Breast epithelium (tissue), 4 donors: ENCODE data around the gene CSTF2T. TPM values are rescaled to one million over a fixed set of nuclear protein-coding genes. Genes with fewer than 3 reads are reported as not detected.
A peak's percentile ranks its signal among the peaks of the same experiment; 100 is the strongest.

Experiments
- DNase-seq, 2 donors: peaks; one replicate each; pipeline ENCODE4 v3.0.0-alpha.2; 2019; ENCODE audit warnings: low spot score in 2 of 2
- H3K27ac ChIP-seq, 2 donors: fragments of 200-600 bp; sonication (generic) in 1 of 2; one replicate each; pipeline ENCODE4 v1.5.1; 2016 to 2019; ENCODE audit warnings: mild to moderate bottlenecking in 1 of 2
- H3K27me3 ChIP-seq, 2 donors: fragments of 200-600 bp; sonication (generic) in 1 of 2; one replicate each; pipeline versions ENCODE4 v1.5.1 to v1.6.0; 2017 to 2019; ENCODE audit warnings: control low read depth in 1 of 2, mild to moderate bottlenecking in 1 of 2
- H3K36me3 ChIP-seq: fragments of 200-600 bp; one replicate; pipeline ENCODE4 v1.5.1; 2019
- H3K4me1 ChIP-seq, 2 donors: fragments of 200-600 bp; sonication (generic); one replicate each; pipeline ENCODE4 v1.5.1; 2016 to 2019; ENCODE audit warnings: control low read depth in 1 of 2
- H3K4me3 ChIP-seq, 3 donors: fragments of 200-600 bp; sonication (generic); 1 replicate in 2 of 3; 2 replicates in 1 of 3; pipeline ENCODE4 v1.5.1; 2016 to 2019; ENCODE audit warnings: mild to moderate bottlenecking in 3 of 3, moderate library complexity in 2 of 3
- H3K9me3 ChIP-seq, 2 donors: fragments of 200-600 bp; sonication (generic) in 1 of 2; one replicate each; pipeline ENCODE4 v1.5.1; 2016 to 2019; ENCODE audit warnings: control low read depth in 1 of 2
- POLR2A ChIP-seq: fragments of 450-650 bp; IDR thresholded peaks from one replicate; pipeline ENCODE4 v1.6.1; 2016; ENCODE audit warnings: antibody characterized with exemption, mild to moderate bottlenecking, moderate library complexity
- POLR2AphosphoS5 ChIP-seq, 3 donors: sonication (generic); formaldehyde crosslinking; IDR thresholded peaks; one replicate each; pipeline ENCODE4 v1.6.1; 2017; ENCODE audit warnings: antibody characterized with exemption in 3 of 3
- intact Hi-C: fragments of 100-400 bp; cut with DNase I; formaldehyde crosslinking; loops from one replicate; pipeline ENCODE4 v1.15.1; 2023; ENCODE audit warnings: low total_unique reads
- total RNA-seq, 3 donors: library from RNA; depleted of rRNA; stranded (reverse); fragments of >200 nt; gene quantifications; one replicate each; pipeline ENCODE4 v1.1.0, GENCODE V29; 2016
- TF ChIP-seq, protein P1 (sequence below), 3 donors: fragments of 450-650 bp; IDR thresholded peaks; one replicate each; pipeline ENCODE4 v1.5.1; 2016 to 2017; ENCODE audit warnings: antibody characterized with exemption in 3 of 3, mild to moderate bottlenecking in 3 of 3, moderate library complexity in 3 of 3

CSTF2T gene
- total RNA-seq, 3 donors from 2014 or later, result 22.8 to 24.6 (median 23.2) TPM

DNA sequence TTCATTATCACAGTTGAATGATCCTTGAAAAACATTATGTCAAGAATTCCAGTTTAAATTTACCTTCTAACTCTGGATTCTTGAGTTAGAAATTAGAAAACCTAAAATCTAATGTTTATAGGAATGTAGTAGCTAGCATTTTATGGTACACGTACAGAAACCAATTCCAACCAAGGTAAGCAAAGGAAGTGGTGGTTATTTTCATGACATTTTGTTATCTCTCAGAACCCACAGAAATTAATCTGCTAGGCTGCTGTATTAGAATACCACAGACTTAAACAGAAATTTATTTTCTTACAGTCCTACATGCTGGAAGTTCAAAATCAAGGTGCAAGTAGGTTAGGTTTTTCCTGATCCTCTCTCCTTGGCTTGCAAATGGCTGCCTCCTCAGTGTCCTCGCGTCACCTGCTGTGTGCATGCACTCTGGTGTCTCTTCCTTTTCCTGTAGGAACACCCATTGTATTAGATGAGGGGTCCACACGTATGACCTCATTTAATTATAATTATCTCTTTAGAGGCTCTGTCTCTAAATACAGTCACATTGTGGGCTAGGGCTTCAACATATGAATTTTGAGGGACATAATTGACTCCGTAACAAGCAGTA is 8.5 kb upstream of the CSTF2T start:
- Histone ChIP-seq H3K27me3 (no peaks in the 10 kb centered on the region), H3K4me1 (no peaks in the 10 kb centered on the region), H3K27ac (no peak overlapping the region), H3K4me3 (no peak overlapping the region), H3K9me3 (no peaks in the 10 kb centered on the region), H3K36me3 (no peaks in the 10 kb centered on the region)
- DNase-seq, result no peak
- intact Hi-C loops, result no loop called here
- TF ChIP-seq, protein P1, sequence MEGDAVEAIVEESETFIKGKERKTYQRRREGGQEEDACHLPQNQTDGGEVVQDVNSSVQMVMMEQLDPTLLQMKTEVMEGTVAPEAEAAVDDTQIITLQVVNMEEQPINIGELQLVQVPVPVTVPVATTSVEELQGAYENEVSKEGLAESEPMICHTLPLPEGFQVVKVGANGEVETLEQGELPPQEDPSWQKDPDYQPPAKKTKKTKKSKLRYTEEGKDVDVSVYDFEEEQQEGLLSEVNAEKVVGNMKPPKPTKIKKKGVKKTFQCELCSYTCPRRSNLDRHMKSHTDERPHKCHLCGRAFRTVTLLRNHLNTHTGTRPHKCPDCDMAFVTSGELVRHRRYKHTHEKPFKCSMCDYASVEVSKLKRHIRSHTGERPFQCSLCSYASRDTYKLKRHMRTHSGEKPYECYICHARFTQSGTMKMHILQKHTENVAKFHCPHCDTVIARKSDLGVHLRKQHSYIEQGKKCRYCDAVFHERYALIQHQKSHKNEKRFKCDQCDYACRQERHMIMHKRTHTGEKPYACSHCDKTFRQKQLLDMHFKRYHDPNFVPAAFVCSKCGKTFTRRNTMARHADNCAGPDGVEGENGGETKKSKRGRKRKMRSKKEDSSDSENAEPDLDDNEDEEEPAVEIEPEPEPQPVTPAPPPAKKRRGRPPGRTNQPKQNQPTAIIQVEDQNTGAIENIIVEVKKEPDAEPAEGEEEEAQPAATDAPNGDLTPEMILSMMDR (IDR thresholded peaks at IDR 0.05), result no peak
- TF ChIP-seq POLR2AphosphoS5 (IDR thresholded peaks at IDR 0.05) (no peak), POLR2A (no peak)

DNA sequence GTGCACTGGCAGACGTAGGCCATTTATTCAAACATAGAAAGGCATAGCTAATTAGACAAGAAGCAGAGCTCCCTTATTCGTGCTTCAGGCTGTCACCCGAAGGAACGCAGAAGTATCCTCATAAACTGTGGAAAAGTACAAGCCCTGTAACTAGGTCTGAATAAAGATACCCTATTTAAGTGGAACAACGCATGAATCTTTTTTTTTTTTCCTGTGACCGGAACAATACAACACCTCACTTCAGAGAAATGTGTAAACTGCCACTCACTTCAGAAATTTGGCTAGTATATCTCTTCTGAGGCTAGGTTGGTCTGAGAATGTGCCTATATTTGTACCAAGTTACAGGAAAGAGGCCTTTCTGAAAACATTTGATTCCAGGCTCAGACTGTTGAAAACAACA is 8.0 kb upstream of the CSTF2T start:
- Histone ChIP-seq H3K36me3 (no peaks in the 10 kb centered on the region), H3K27ac (no peak overlapping the region)

DNA sequence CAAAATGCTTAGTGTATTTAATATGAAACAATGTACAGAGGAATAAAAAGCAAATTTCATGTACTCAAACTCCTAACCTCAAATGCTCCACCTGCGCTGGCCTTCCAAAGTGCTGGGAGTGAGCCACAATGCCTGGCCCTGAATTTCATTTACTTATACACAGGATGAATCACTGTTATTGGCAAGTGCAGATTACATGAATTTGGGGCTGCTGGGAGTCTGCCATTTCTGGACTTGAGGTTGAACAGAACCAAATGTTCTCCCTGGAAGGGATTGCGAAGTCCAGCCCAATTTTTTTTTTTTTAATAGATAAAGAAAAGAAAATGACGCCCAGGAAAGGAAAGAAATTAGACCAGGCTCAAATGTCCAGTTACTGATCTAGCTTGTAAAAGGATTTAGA is 6.8 kb upstream of the CSTF2T start:
- Histone ChIP-seq H3K4me3 (no peak overlapping the region), H3K36me3 (no peaks in the 10 kb centered on the region), H3K4me1 (no peaks in the 10 kb centered on the region), H3K27me3 (no peaks in the 10 kb centered on the region), H3K9me3 (no peaks in the 10 kb centered on the region), H3K27ac (peak overlapping the region in 1 of 2 donors; percentile 35)
- no peak for TF ChIP-seq POLR2A
- peak in 1 of 3 donors; percentile 12 for TF ChIP-seq POLR2AphosphoS5 (IDR thresholded peaks at IDR 0.05)
- TF ChIP-seq, protein P1 (IDR thresholded peaks at IDR 0.05), result no peak
- intact Hi-C loops, result no loop called here
- peak in 1 of 2 donors; percentile 68 for DNase-seq

More for the DNA sequence above, 8.0 kb upstream of the CSTF2T start:
- intact Hi-C loops, result no loop called here
- DNase-seq, result no peak
- Histone ChIP-seq H3K27me3 (no peaks in the 10 kb centered on the region), H3K4me3 (no peak overlapping the region), H3K9me3 (no peaks in the 10 kb centered on the region), H3K4me1 (no peaks in the 10 kb centered on the region)
- TF ChIP-seq, protein P1 (IDR thresholded peaks at IDR 0.05), result no peak
- no peak for TF ChIP-seq POLR2A
- no peak for TF ChIP-seq POLR2AphosphoS5 (IDR thresholded peaks at IDR 0.05)

DNA sequence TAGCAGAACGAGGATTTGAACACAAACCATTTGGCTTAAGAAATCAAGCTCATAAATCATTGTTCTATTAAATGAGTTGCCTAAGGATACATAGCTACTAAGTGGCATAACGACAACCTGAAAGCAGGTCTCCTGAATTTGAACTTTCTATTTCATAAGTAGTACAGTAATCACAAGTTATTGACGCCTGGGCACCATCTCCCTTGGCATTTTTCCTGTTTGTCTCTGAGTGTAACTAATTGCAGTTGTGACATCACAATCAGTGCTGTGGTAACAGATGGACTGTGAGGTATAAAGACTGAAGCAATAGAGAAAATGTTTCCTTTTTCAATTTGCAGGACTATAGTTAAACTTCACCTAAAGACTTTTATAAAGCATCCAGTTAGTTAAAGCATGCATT is 6.4 kb upstream of the CSTF2T start:
- H3K9me3 ChIP-seq, result no peaks in the 10 kb centered on the region
- no peaks in the 10 kb centered on the region for H3K27me3 ChIP-seq
- intact Hi-C loops, result no loop called here
- no peaks in the 10 kb centered on the region for H3K4me1 ChIP-seq
- TF ChIP-seq, protein P1 (IDR thresholded peaks at IDR 0.05), result no peak
- TF ChIP-seq POLR2AphosphoS5 (IDR thresholded peaks at IDR 0.05) (no peak), POLR2A (no peak)
- no peak overlapping the region for H3K4me3 ChIP-seq
- no peak overlapping the region for H3K27ac ChIP-seq
- no peak for DNase-seq
- no peaks in the 10 kb centered on the region for H3K36me3 ChIP-seq

DNA sequence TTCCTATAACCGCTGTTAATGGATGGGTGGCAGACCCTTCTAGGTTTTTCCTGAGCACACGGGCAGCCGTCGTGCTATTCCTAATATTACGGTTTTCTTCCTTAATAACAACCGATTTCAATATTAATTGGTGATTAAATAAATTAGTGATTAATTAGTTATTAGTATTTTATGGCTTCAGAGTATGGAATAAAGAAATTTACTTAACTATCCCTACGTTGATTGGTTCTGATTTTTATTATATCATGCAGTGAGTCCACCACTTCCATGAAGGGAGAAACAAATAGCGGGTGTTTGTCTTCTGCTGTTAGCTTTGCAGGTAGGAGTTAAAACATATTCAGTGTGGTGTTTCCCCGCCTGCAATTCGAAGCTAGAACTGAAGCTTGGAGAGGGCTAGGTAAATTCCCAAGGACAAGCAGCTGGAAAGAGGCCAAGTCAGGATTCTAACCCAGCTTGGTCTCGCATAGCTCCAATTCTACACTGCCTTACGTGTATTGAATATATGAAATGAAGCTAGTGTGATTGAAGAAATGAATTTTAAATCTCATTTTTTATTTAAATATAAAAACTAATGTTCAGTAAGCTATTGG is 928 bp upstream of the CSTF2T start:
- no peak for DNase-seq
- H3K4me3 ChIP-seq, result peak overlapping the region; percentile 87 to 90 (median 88)
- H3K27ac ChIP-seq, result peak overlapping the region; percentile 96 to 97
- H3K4me1 ChIP-seq, result peaks cover 8 to 16% of the 10 kb centered on the region in 2 donors
- TF ChIP-seq POLR2A (no peak), POLR2AphosphoS5 (IDR thresholded peaks at IDR 0.05) (no peak)
- TF ChIP-seq, protein P1 (IDR thresholded peaks at IDR 0.05), result no peak
- H3K27me3 ChIP-seq, result no peaks in the 10 kb centered on the region
- no peaks in the 10 kb centered on the region for H3K36me3 ChIP-seq
- no peaks in the 10 kb centered on the region for H3K9me3 ChIP-seq
- intact Hi-C loops, result no loop called here
